IMR-90 (cell line): ENCODE results near the gene MARK4. TPM values are rescaled to one million over a fixed set of nuclear protein-coding genes. Genes with fewer than 3 reads are reported as not detected.

Experiments
- ATAC-seq: fragments of 200-7000 bp; cut with Tn5 transposase; 2 replicates; pipeline ENCODE4 v1.9.1; 2020; ENCODE audit warnings: low read depth, mild to moderate bottlenecking, moderate library complexity
- BruUV-seq: library from RNA; stranded (reverse); fragments of 400-500 nt; replicated peaks from 2 replicates; lab custom pipeline; 2021; lab: Mats Ljungman, UMichigan
- CTCF ChIA-PET: fragments of 300-600 bp; formaldehyde crosslinking; extraction: SDS; loops from one replicate; lab custom pipeline; 2021; ENCODE audit warnings: antibody characterized with exemption; lab: Yijun Ruan, JAX
- POLR2A ChIA-PET: fragments of 300-600 bp; sonication (Branson Sonifier 250); formaldehyde crosslinking; loops from one replicate; lab custom pipeline; 2022; ENCODE audit warnings: antibody characterized with exemption; ENCODE audit not compliant: unreplicated experiment; lab: Charles Lee
- DNase-seq: peaks from one replicate; pipeline ENCODE4 v3.0.0; 2013
- H2AFZ ChIP-seq: replicated peaks from 2 replicates; pipeline ENCODE3; 2013; ENCODE audit warnings: low read length, mild to moderate bottlenecking; ENCODE audit not compliant: poor library complexity
- H2AK5ac ChIP-seq: 2 replicates; pipeline ENCODE4 v1.6.1; 2013; ENCODE audit warnings: low read depth, low read length, inconsistent platforms
- H2AK9ac ChIP-seq: replicated peaks from 2 replicates; pipeline ENCODE3; 2013; ENCODE audit warnings: mild to moderate bottlenecking, low read depth, low read length, moderate library complexity; ENCODE audit not compliant: poor library complexity
- H2BK120ac ChIP-seq: 2 replicates; pipeline ENCODE4 v1.6.1; 2013; ENCODE audit warnings: low read depth, low read length, inconsistent platforms
- H2BK15ac ChIP-seq: 3 replicates; pipeline ENCODE4 v1.6.1; 2013; ENCODE audit warnings: low read depth, low read length, inconsistent platforms
- H2BK20ac ChIP-seq: 2 replicates; pipeline ENCODE4 v1.6.1; 2013; ENCODE audit warnings: low read depth, mild to moderate bottlenecking, inconsistent platforms, low read length, moderate library complexity
- H2BK5ac ChIP-seq: 2 replicates; pipeline ENCODE4 v1.6.1; 2013; ENCODE audit warnings: mild to moderate bottlenecking, low read depth, low read length, inconsistent platforms; ENCODE audit not compliant: poor library complexity, severe bottlenecking
- H3K14ac ChIP-seq: replicated peaks from 2 replicates; pipeline ENCODE4 v1.6.1; 2013; ENCODE audit warnings: low read depth, low read length, inconsistent platforms
- H3K18ac ChIP-seq: 2 replicates; pipeline ENCODE4 v1.6.1; 2013; ENCODE audit warnings: low read depth, low read length, control low read depth
- H3K23ac ChIP-seq: 2 replicates; pipeline ENCODE4 v1.6.1; 2013; ENCODE audit warnings: low read depth, low read length, inconsistent platforms
- H3K27ac ChIP-seq: 2 replicates; pipeline ENCODE4 v1.5.1; 2013; ENCODE audit warnings: mild to moderate bottlenecking, control low read depth, low read length; ENCODE audit not compliant: insufficient read depth
- H3K27me3 ChIP-seq: 2 replicates; pipeline ENCODE4 v1.6.1; 2013; ENCODE audit warnings: low read length; ENCODE audit not compliant: control insufficient read depth, insufficient read depth
- H3K36me3 ChIP-seq: 2 replicates; pipeline ENCODE4 v1.6.1; 2013; ENCODE audit warnings: low read length, mixed read lengths; ENCODE audit not compliant: control insufficient read depth, insufficient read depth
- H3K4ac ChIP-seq: 2 replicates; pipeline ENCODE4 v1.6.1; 2013; ENCODE audit warnings: low read depth, low read length, inconsistent platforms
- H3K4me1 ChIP-seq: 2 replicates; pipeline ENCODE4 v1.6.1; 2013; ENCODE audit warnings: low read length, mixed read lengths; ENCODE audit not compliant: control insufficient read depth, insufficient read depth
- H3K4me2 ChIP-seq: 2 replicates; pipeline ENCODE4 v1.6.1; 2013; ENCODE audit warnings: low read depth, mild to moderate bottlenecking, control low read depth, low read length, moderate library complexity
- H3K4me3 ChIP-seq: 2 replicates; pipeline ENCODE4 v1.5.1; 2013; ENCODE audit warnings: low read depth, mild to moderate bottlenecking, control low read depth, low read length, moderate library complexity; ENCODE audit not compliant: insufficient read depth
- H3K56ac ChIP-seq: 2 replicates; pipeline ENCODE4 v1.6.1; 2013; ENCODE audit warnings: low read length, inconsistent platforms; ENCODE audit not compliant: insufficient read depth; ENCODE audit errors: extremely low read depth
- H3K79me1 ChIP-seq, 2 experiments: 2 replicates each; pipeline ENCODE4 v1.6.1; 2013; ENCODE audit warnings: low read length in 2 of 2, inconsistent platforms in 1 of 2, low read depth in 1 of 2
- H3K9ac ChIP-seq: 2 replicates; pipeline ENCODE4 v1.6.1; 2013; ENCODE audit warnings: low read depth, low read length, control low read depth
- H3K9me1 ChIP-seq: 2 replicates; pipeline ENCODE4 v1.6.1; 2013; ENCODE audit warnings: low read length, inconsistent platforms; ENCODE audit not compliant: insufficient read depth
- H3K9me3 ChIP-seq: 2 replicates; pipeline ENCODE4 v1.6.1; 2013; ENCODE audit warnings: low read length; ENCODE audit not compliant: control insufficient read depth, insufficient read depth
- H4K20me1 ChIP-seq: 2 replicates; pipeline ENCODE4 v1.6.1; 2013; ENCODE audit warnings: low read length, inconsistent platforms; ENCODE audit not compliant: insufficient read depth
- H4K5ac ChIP-seq: 2 replicates; pipeline ENCODE4 v1.6.1; 2013; ENCODE audit warnings: mild to moderate bottlenecking, low read depth, low read length, control low read depth
- H4K8ac ChIP-seq, 2 experiments: 2 replicates each; pipeline ENCODE4 v1.6.1; 2013; ENCODE audit warnings: low read depth in 2 of 2, low read length in 2 of 2, control low read depth in 1 of 2, inconsistent platforms in 1 of 2
- H4K91ac ChIP-seq: 2 replicates; pipeline ENCODE4 v1.6.1; 2013; ENCODE audit warnings: low read depth, low read length, inconsistent platforms; ENCODE audit not compliant: insufficient read depth
- CEBPB ChIP-seq: IDR thresholded peaks from 2 replicates; pipeline ENCODE4 v1.6.1; 2012; ENCODE audit warnings: low read depth, low read length, improper control_type of control experiment
- FOS ChIP-seq: fragments of 150-350 bp; IDR thresholded peaks from 2 replicates; pipeline ENCODE4 v1.6.1; 2016; ENCODE audit warnings: low read depth, low read length
- POLR2A ChIP-seq: IDR thresholded peaks from 2 replicates; pipeline ENCODE4 v1.6.1; 2012; ENCODE audit warnings: mild to moderate bottlenecking, low read depth, low read length
- SMC3 ChIP-seq: fragments of 150-350 bp; IDR thresholded peaks from 2 replicates; pipeline ENCODE4 v1.6.1; 2016; ENCODE audit warnings: low read depth, mild to moderate bottlenecking, antibody characterized with exemption, low read length, moderate library complexity
- WGBS, 2 experiments: methylation state at CpG; one replicate each; pipeline versions ENCODE4 v1.1.5 to v1.1.7; 2013; ENCODE audit warnings: missing lambda C conversion rate in 2 of 2; ENCODE audit not compliant: insufficient read length in 1 of 2; ENCODE audit errors: extremely low coverage in 2 of 2; 5-methylcytosine and 5-hydroxymethylcytosine counted together
- dilution Hi-C: fragments of 300-500 bp; cut with HindIII; formaldehyde crosslinking; loops from one replicate; pipeline ENCODE4 v1.14.3; 2018; ENCODE audit warnings: low sequenced_read_pairs; ENCODE audit not compliant: unreplicated experiment
- in situ Hi-C: fragments of 300-500 bp; cut with MboI; formaldehyde crosslinking; loops from 3 replicates; pipeline ENCODE4 v1.14.3; 2019; ENCODE audit warnings: low sequenced_read_pairs, inconsistent platforms, mixed read lengths
- intact Hi-C: fragments of 100-400 bp; cut with micrococcal nuclease; formaldehyde crosslinking; loops from 2 replicates; pipeline ENCODE4 v1.10.0; 2022
- polyA plus RNA-seq, 3 experiments: library from polyadenylated mRNA; depleted of rRNA; stranded (reverse); fragments of >200 nt; gene quantifications; 2 replicates each; pipeline ENCODE4 v1.2.3, GENCODE V29; 2012; ENCODE audit warnings: low replicate concordance in 1 of 3
- total RNA-seq: library from RNA; depleted of rRNA; stranded (reverse); fragments of >200 nt; gene quantifications from 2 replicates; pipeline ENCODE4 v1.2.3, GENCODE V29; 2012

Gene MARK4
- total and polyA plus RNA-seq, 2 of the 4 experiments (the other 2 are of a cell fraction) = 11.3 to 20.7 TPM

DNA sequence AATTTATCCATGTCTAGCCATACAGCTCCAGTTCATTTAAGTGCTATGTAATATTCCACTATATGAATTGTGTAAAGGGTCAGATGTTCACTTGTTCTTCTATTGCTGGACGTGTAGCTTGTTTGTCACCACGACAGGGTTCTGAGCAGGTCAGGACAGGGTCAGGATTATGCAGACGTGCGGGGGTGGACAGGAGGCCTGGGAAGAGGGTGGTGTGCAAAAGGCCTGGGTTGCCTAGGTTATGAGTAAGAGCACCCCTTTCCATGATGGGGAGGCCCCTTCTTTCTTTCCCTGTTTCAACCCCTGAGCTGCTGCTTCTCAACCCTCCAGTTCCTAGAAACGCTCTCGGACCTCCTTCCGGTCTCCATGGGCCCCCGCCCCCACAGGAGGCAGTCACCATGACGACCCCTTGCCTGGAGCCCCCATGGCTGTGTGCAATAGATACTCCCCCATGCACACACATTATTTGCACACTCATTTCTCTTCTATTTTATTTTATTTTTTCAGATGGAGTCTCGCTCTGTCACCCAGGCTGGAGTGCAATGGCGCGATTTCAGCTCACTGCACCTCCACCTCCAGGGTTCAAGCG, 7.8 kb upstream of the MARK4 start:
- in situ Hi-C loops = no loop called here
- WGBS, 2 experiments = 70% methylated on average over 5 of the region's 13 CpGs; no CpG with 5 or more reads in 1 of the 2 experiments

More for the DNA sequence above, 7.8 kb upstream of the MARK4 start:
- H2AFZ ChIP-seq = no peak overlapping the region
- ChIA-PET CTCF (interaction anchor here (0.5 kb wide), 1 partner anchor 11 kb away, joined by 3 read pairs; no protein-coding TSS in a partner anchor), POLR2A (no interaction called here)
- TF ChIP-seq FOS (no peak), POLR2A (no peak), SMC3 (no peak), CEBPB (no peak)
- no peak overlapping the region for H2AK5ac ChIP-seq
- no TSS peak for BruUV-seq
- H3K9me3 ChIP-seq = no peaks in the 10 kb centered on the region
- H3K56ac ChIP-seq = no peak overlapping the region
- no peak overlapping the region for H3K14ac ChIP-seq
- H3K27me3 ChIP-seq = peaks cover 16% of the 10 kb centered on the region; the same call in 1 of the 2 replicates
- no peak overlapping the region for H2AK9ac ChIP-seq
- no peaks in the 10 kb centered on the region for H3K79me1 ChIP-seq
- intact Hi-C loops = no loop called here
- ATAC-seq = no peak
- no peaks in the 10 kb centered on the region for H3K9me1 ChIP-seq
- no peak overlapping the region for H4K8ac ChIP-seq
- no peak overlapping the region for H3K23ac ChIP-seq
- H4K20me1 ChIP-seq = no peaks in the 10 kb centered on the region
- dilution Hi-C loops = no loop called here
- H3K4me2 ChIP-seq = no peak overlapping the region
- no peak overlapping the region for H2BK15ac ChIP-seq
- no peaks in the 10 kb centered on the region for H3K4me1 ChIP-seq
- no peak overlapping the region for H3K9ac ChIP-seq
- no peak overlapping the region for H4K91ac ChIP-seq
- no peak overlapping the region for H3K27ac ChIP-seq
- no peak for DNase-seq
- H2BK20ac ChIP-seq = no peak overlapping the region
- H3K4ac ChIP-seq = no peak overlapping the region
- no peak overlapping the region for H3K18ac ChIP-seq
- no peak overlapping the region for H2BK120ac ChIP-seq
- H3K36me3 ChIP-seq = no peaks in the 10 kb centered on the region
- H2BK5ac ChIP-seq = no peak overlapping the region
- H4K5ac ChIP-seq = no peak overlapping the region
- no peak overlapping the region for H3K4me3 ChIP-seq
